ENCODE results near the gene GABRG3. TPM values are rescaled to one million over a fixed set of nuclear protein-coding genes. Genes with fewer than 3 reads are reported as not detected.

Gene GABRG3
- total RNA-seq, 1 donor from 2014 or later = not detected

GRCh38 chr15:27088584-27089232, 117.7 kb downstream of the GABRG3 start:
- DNase-seq (ENCODE audit: missing footprints) (no peak), ATAC-seq (no peak)
- intact Hi-C loops (cut with DNase I) = no loop called here

GRCh38 chr15:27089233-27089586, 118.2 kb downstream of the GABRG3 start:
- intact Hi-C loops (cut with DNase I) = no loop called here
- no peak for ATAC-seq
- no peak for DNase-seq (ENCODE audit: missing footprints)

- ATAC-seq = no peak
- no peak for DNase-seq (ENCODE audit: missing footprints)
- intact Hi-C loops (cut with DNase I) = no loop called here
These were observed 118.7 kb downstream of the GABRG3 start for GRCh38 chr15:27089676-27090075.

- DNase-seq (ENCODE audit: missing footprints) (no peak), ATAC-seq (no peak)
- intact Hi-C loops (cut with DNase I) = no loop called here
These were observed 120.4 kb downstream of the GABRG3 start for GRCh38 chr15:27091270-27091940.

- intact Hi-C loops (cut with DNase I) = no loop called here
- DNase-seq (ENCODE audit: missing footprints) (no peak), ATAC-seq (no peak)
These were observed 121.4 kb downstream of the GABRG3 start for GRCh38 chr15:27092390-27092789.

GRCh38 chr15:27094235-27094634, 123.3 kb downstream of the GABRG3 start:
- no peak for ATAC-seq
- intact Hi-C loops (cut with DNase I) = no loop called here
- no peak for DNase-seq (ENCODE audit: missing footprints)

- ATAC-seq (no peak), DNase-seq (ENCODE audit: missing footprints) (no peak)
- intact Hi-C loops (cut with DNase I) = no loop called here
These were observed 125.1 kb downstream of the GABRG3 start for GRCh38 chr15:27095886-27096624.

GRCh38 chr15:27097506-27097905, 126.5 kb downstream of the GABRG3 start:
- intact Hi-C loops (cut with DNase I) = no loop called here
- DNase-seq (ENCODE audit: missing footprints) (no peak), ATAC-seq (no peak)

GRCh38 chr15:27101982-27102381, 131.0 kb downstream of the GABRG3 start:
- ATAC-seq (no peak), DNase-seq (ENCODE audit: missing footprints) (no peak)
- intact Hi-C loops (cut with DNase I) = no loop called here

- intact Hi-C loops (cut with DNase I) = no loop called here
These were observed 140.3 kb downstream of the GABRG3 start for GRCh38 chr15:27111323-27111722.

GRCh38 chr15:27114473-27114872, 143.5 kb downstream of the GABRG3 start:
- DNase-seq (ENCODE audit: missing footprints) (no peak), ATAC-seq (no peak)
- intact Hi-C loops (cut with DNase I) = no loop called here

More at GRCh38 chr15:27111323-27111722, 140.3 kb downstream of the GABRG3 start:
- DNase-seq (ENCODE audit: missing footprints) (no peak), ATAC-seq (no peak)

- DNase-seq (ENCODE audit: missing footprints) = no peak
- no peak for ATAC-seq
- intact Hi-C loops (cut with DNase I) = no loop called here
These were observed 148.8 kb downstream of the GABRG3 start for GRCh38 chr15:27119695-27120266.

- DNase-seq (ENCODE audit: missing footprints) (no peak), ATAC-seq (no peak)
- intact Hi-C loops (cut with DNase I) = no loop called here
These were observed 150.7 kb downstream of the GABRG3 start for GRCh38 chr15:27121672-27122071.

GRCh38 chr15:27123291-27123690, 152.3 kb downstream of the GABRG3 start:
- intact Hi-C loops (cut with DNase I) = no loop called here
- ATAC-seq = no peak
- DNase-seq (ENCODE audit: missing footprints) = no peak

- ATAC-seq (no peak), DNase-seq (ENCODE audit: missing footprints) (no peak)
- intact Hi-C loops (cut with DNase I) = no loop called here
These were observed 152.8 kb downstream of the GABRG3 start for GRCh38 chr15:27123808-27124207.

- intact Hi-C loops (cut with DNase I) = no loop called here
- DNase-seq (ENCODE audit: missing footprints) = no peak
- no peak for ATAC-seq
These were observed 153.4 kb downstream of the GABRG3 start for GRCh38 chr15:27124287-27124871.

- intact Hi-C loops (cut with DNase I) = no loop called here
- DNase-seq (ENCODE audit: missing footprints) (no peak), ATAC-seq (no peak)
These were observed 154.2 kb downstream of the GABRG3 start for GRCh38 chr15:27125185-27125584.

GRCh38 chr15:27126449-27126848, 155.5 kb downstream of the GABRG3 start:
- DNase-seq (ENCODE audit: missing footprints) = no peak
- intact Hi-C loops (cut with DNase I) = no loop called here
- ATAC-seq = no peak

- intact Hi-C loops (cut with DNase I) = no loop called here
- DNase-seq (ENCODE audit: missing footprints) = no peak
These were observed 157.0 kb downstream of the GABRG3 start for GRCh38 chr15:27127815-27128570.

More at GRCh38 chr15:27127815-27128570, 157.0 kb downstream of the GABRG3 start:
- ATAC-seq = no peak

All from Right ventricle myocardium inferior (tissue), 1 donor.